Left ventricle myocardium inferior (tissue), 1 donor: Measurements from ENCODE around the gene MAP4. TPM values are rescaled to one million over a fixed set of nuclear protein-coding genes. Genes with fewer than 3 reads are reported as not detected.
A peak's percentile ranks its signal among the peaks of the same experiment; 100 is the strongest.
"Not testable (repeated sequence)": the region's sequence is repeated elsewhere in the genome, so short reads cannot be mapped to it uniquely, and the experiment has no call there.

ENCODE experiments used
- DNase-seq: peaks from one replicate; pipeline ENCODE4 v3.0.0-alpha.2; 2020
- H3K27ac ChIP-seq: fragments of 200-600 bp; replicated peaks from 2 replicates; pipeline ENCODE4 v1.8.0; 2021
- H3K27me3 ChIP-seq: fragments of 200-600 bp; 2 replicates; pipeline ENCODE4 v1.8.0; 2021; ENCODE audit warnings: low read depth
- H3K36me3 ChIP-seq: fragments of 200-600 bp; 2 replicates; pipeline ENCODE4 v1.8.0; 2021
- H3K4me1 ChIP-seq: fragments of 200-600 bp; 2 replicates; pipeline ENCODE4 v1.8.0; 2021
- H3K4me3 ChIP-seq: fragments of 200-600 bp; 2 replicates; pipeline ENCODE4 v1.8.0; 2021; ENCODE audit warnings: mild to moderate bottlenecking, moderate library complexity
- H3K9me3 ChIP-seq: fragments of 200-600 bp; replicated peaks from 2 replicates; pipeline ENCODE4 v1.8.0; 2021
- intact Hi-C: fragments of 100-400 bp; cut with micrococcal nuclease; formaldehyde crosslinking; loops from one replicate; pipeline ENCODE4 v1.11.0; 2022
- total RNA-seq: library from RNA; stranded (reverse); fragmentation: NEBNext Ultra II Directional; extraction: Animal tissue kit (Norgen Biotek cat#: 25700); gene quantifications from one replicate; pipeline ENCODE4 v1.2.1, GENCODE V29; 2021
- TF ChIP-seq, protein P1 (sequence below): fragments of 200-600 bp; IDR thresholded peaks from 2 replicates; pipeline ENCODE4 v1.8.0; 2021; ENCODE audit warnings: antibody characterized with exemption, mild to moderate bottlenecking, borderline replicate concordance
- donor health status: DM: no; HTN: yes; CAD: no; lungs with severe emphysema.

Gene MAP4
- total RNA-seq, 1 donor from 2014 or later: 662 TPM

DNA sequence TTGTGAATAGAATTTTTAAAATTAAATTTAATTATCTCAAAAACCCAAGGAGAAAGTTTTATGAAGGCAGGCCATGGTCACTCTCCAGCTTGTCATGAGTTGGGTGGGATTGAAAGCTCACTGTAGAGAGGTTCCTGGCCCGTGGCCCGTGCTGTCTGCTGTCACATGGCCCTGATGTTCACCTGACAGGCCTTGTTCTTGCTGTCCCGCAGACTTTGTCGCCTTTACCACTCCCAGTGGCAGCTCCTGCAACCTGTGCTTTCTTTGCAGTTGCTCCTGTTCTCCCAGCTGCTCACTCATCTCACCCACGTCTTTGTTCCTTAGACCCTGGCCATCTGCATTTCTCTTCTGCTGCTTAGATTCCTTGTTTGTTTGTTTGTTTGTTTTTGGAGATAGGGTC is 177.7 kb downstream of the MAP4 start:
- TF ChIP-seq, protein P1, sequence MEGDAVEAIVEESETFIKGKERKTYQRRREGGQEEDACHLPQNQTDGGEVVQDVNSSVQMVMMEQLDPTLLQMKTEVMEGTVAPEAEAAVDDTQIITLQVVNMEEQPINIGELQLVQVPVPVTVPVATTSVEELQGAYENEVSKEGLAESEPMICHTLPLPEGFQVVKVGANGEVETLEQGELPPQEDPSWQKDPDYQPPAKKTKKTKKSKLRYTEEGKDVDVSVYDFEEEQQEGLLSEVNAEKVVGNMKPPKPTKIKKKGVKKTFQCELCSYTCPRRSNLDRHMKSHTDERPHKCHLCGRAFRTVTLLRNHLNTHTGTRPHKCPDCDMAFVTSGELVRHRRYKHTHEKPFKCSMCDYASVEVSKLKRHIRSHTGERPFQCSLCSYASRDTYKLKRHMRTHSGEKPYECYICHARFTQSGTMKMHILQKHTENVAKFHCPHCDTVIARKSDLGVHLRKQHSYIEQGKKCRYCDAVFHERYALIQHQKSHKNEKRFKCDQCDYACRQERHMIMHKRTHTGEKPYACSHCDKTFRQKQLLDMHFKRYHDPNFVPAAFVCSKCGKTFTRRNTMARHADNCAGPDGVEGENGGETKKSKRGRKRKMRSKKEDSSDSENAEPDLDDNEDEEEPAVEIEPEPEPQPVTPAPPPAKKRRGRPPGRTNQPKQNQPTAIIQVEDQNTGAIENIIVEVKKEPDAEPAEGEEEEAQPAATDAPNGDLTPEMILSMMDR: no peak
- DNase-seq: no peak
- Histone ChIP-seq H3K27ac (no peak overlapping the region), H3K4me1 (peaks cover 18% of the 10 kb centered on the region), H3K4me3 (no peak overlapping the region), H3K27me3 (no peaks in the 10 kb centered on the region), H3K9me3 (no peaks in the 10 kb centered on the region), H3K36me3 (peaks cover 83% of the 10 kb centered on the region)
- intact Hi-C loops: loop anchor here (10.0 kb wide), 1 partner anchor 156 kb away; no protein-coding TSS in a partner anchor

DNA sequence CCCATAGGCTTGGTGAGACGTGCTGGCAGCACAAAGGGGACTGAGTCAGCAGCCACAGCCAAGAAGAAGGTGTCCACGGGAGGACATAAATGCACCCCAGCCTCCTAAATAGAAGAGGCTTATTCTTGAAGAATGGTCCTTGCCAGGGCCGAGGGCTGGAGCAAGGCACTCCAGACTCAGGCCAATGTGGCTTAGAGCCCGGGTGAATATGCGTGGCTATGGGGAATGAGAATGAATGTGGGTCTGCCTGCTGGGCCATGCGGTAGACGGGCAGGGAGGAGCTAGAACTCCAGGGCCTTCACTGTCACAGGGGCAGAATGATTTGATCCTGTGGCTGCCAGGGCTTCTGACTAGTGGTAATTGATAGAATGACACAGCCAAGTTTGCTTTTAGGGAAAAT is 179.2 kb downstream of the MAP4 start:
- TF ChIP-seq, protein P1: no peak
- H3K4me1 ChIP-seq: peaks cover 18% of the 10 kb centered on the region
- no peak overlapping the region for H3K4me3 ChIP-seq
- H3K27me3 ChIP-seq: no peaks in the 10 kb centered on the region
- H3K27ac ChIP-seq: no peak overlapping the region
- intact Hi-C loops: loop anchor here (10.0 kb wide), 1 partner anchor 158 kb away; no protein-coding TSS in a partner anchor
- no peak for DNase-seq
- H3K9me3 ChIP-seq: no peaks in the 10 kb centered on the region
- peaks cover 83% of the 10 kb centered on the region for H3K36me3 ChIP-seq

DNA sequence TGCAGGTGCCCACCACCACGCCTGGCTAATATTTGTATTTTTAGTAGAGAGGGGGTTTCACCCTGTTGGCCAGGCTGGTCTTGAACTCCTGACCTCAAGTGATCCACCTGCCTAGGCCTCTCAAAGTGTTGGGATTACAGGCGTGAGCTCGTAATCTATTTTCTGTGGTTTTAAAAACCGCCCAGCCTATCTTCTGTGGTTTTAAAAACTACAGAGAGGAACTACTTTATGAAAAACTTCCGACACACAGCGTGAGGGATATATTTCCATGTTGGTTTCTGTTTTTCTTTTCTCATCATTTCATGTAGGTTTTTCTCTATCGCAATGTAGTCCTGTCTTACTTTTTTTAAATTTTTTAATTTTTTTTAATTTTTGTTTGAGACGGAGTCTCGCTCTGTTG is 186.7 kb downstream of the MAP4 start:
- H3K27me3 ChIP-seq, DNase-seq, H3K4me3 ChIP-seq, H3K27ac ChIP-seq, H3K9me3 ChIP-seq, intact Hi-C loops: not testable (repeated sequence)
- Histone ChIP-seq H3K36me3 (peaks cover 76% of the 10 kb centered on the region), H3K4me1 (peaks cover 29% of the 10 kb centered on the region)

DNA sequence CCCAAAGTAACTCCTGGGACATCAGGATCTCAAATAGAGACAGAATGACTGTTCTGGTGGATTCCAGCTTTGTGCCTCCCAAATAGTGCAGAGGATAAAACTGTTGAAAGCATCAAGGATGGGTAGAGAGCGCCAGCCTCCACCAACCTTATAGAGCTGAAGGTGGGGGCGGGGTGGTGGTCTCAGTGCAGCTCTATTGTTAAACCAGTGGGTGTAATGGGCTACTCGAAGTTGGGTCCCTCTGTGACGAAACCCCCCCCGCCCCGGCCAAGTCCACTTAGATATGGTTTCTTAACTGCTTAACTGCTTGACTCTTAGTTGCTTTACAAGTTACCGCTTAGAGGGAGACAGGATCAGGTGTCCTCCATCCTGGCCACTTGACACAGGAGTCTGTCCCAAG is 190.6 kb downstream of the MAP4 start:
- H3K36me3 ChIP-seq: peaks cover 50% of the 10 kb centered on the region

DNA sequence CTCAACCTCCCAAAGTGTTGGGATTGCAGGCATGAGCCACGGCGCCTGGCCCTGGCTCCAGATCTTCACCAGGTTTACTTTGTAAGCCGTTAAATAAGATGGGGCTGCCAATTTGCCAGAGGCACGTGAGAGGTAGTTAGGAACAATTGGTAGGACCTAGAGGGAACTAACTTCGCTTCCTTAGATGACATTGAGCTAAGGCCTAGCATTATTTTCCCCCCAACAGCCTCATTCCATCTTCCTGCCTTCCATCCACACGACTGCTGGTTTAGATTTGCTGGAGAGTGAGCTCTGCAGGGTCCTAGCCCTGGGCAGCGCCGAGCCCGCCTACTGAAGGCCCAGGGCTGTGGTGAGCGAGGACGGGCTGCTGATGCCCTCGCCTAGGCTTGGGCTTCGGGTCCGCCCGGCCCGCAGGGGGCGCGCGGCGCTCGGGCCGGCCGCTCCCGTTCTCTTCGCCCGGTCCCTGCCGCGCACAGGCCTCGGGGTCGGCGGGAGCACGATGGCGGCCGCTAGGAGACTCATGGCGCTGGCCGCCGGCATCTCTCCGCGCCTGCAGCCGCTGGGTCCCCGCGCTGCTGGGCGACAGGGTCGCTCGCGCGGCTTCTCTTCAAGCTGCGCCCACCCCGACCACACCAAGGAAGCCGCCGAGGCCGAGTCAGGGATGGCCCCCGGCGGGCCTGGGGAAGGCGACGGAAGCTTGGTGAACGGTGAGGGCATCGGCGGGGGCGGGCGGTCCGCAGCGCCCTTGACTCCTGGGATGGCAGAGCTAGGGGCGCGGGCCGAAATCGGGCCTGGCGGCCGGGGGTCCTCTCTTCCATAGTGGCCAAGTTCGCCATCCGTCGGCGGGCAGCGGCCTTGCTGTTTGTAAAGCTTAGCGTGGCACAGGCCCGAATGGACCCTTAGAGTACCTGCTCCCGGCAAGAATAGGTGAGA is 191.4 kb downstream of the MAP4 start:
- no peaks in the 10 kb centered on the region for H3K9me3 ChIP-seq
- no peaks in the 10 kb centered on the region for H3K27me3 ChIP-seq
- H3K4me1 ChIP-seq: peaks cover 34% of the 10 kb centered on the region
- H3K4me3 ChIP-seq: peak overlapping the region; percentile 96
- intact Hi-C loops: no loop called here
- TF ChIP-seq, protein P1: peak; percentile 93
- peaks cover 48% of the 10 kb centered on the region for H3K36me3 ChIP-seq
- H3K27ac ChIP-seq: peak overlapping the region; percentile 82
- DNase-seq: peak; percentile 75

More for the DNA sequence above, 190.6 kb downstream of the MAP4 start:
- Histone ChIP-seq H3K27me3 (no peaks in the 10 kb centered on the region), H3K27ac (peak overlapping the region; percentile 82), H3K4me1 (peaks cover 34% of the 10 kb centered on the region), H3K9me3 (no peaks in the 10 kb centered on the region), H3K4me3 (peak overlapping the region; percentile 96)
- DNase-seq: no peak
- intact Hi-C loops: no loop called here
- TF ChIP-seq, protein P1: no peak

DNA sequence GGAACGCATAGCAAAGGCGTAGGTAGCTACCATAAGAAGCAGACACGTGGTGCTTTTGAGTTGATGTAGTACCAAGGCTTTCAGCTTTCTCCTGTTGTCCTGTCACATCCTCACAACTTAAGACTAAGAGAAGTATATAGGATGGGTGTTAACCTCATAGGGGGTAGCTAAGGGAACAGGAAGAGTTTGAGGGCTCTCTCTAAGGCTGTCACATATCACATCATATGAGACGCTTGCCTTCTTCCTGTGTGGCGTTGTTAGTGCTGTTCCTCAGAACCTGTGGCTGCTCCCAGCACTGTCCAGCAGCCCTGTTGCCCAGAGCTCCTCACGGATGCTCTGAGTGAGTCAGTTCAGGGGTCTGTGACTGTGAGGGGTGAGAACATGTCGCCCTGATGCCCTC is 198.6 kb downstream of the MAP4 start:
- no peaks in the 10 kb centered on the region for H3K9me3 ChIP-seq
- H3K36me3 ChIP-seq: peaks cover 85% of the 10 kb centered on the region

More for the DNA sequence above, 198.6 kb downstream of the MAP4 start:
- Histone ChIP-seq H3K4me1 (no peaks in the 10 kb centered on the region), H3K4me3 (no peak overlapping the region), H3K27me3 (no peaks in the 10 kb centered on the region), H3K27ac (no peak overlapping the region)
- DNase-seq: no peak
- intact Hi-C loops: no loop called here
- TF ChIP-seq, protein P1: no peak
